Neural cell (in vitro differentiated cells): ENCODE data around the gene ZNF460. TPM values are rescaled to one million over a fixed set of nuclear protein-coding genes. Genes with fewer than 3 reads are reported as not detected.
"Not testable (repeated sequence)": the region's sequence is repeated elsewhere in the genome, so short reads cannot be mapped to it uniquely, and the experiment has no call there.

ENCODE experiments used
- H2AFZ ChIP-seq: fragments of 200-600, 300-800 bp; sonication (generic), shearing (Covaris generic); 2 replicates; pipeline ENCODE4 v1.6.0; 2014; ENCODE audit warnings: low read depth, mild to moderate bottlenecking, antibody characterized with exemption, low read length, moderate library complexity
- H3F3A ChIP-seq: fragments of 200-600 bp; shearing (Covaris generic); 2 replicates; pipeline ENCODE4 v1.6.1; 2016; ENCODE audit warnings: mild to moderate bottlenecking, moderate library complexity, mixed read lengths, antibody characterized with exemption, low read length; ENCODE audit not compliant: insufficient read depth, poor library complexity, severe bottlenecking
- H3K27ac ChIP-seq: fragments of 200-600, 300-800 bp; sonication (generic), shearing (Covaris generic); 2 replicates; pipeline ENCODE4 v1.5.1; 2014; ENCODE audit warnings: mild to moderate bottlenecking, low read length, moderate library complexity
- H3K27me3 ChIP-seq: fragments of 300-800, 200-600 bp; sonication (generic), shearing (Covaris generic); 2 replicates; pipeline ENCODE4 v1.6.0; 2014; ENCODE audit warnings: mild to moderate bottlenecking, low read depth, low read length, moderate library complexity; ENCODE audit not compliant: insufficient read depth
- H3K36me3 ChIP-seq: fragments of 300-800, 200-600 bp; sonication (generic), shearing (Covaris generic); 2 replicates; pipeline ENCODE4 v1.5.1; 2014; ENCODE audit warnings: mild to moderate bottlenecking, antibody characterized with exemption, low read length, moderate library complexity; ENCODE audit not compliant: insufficient read depth
- H3K4me2 ChIP-seq: fragments of 300-800, 200-600 bp; sonication (generic), shearing (Covaris generic); 2 replicates; pipeline ENCODE4 v1.6.0; 2014; ENCODE audit warnings: mild to moderate bottlenecking, low read length
- H3K4me3 ChIP-seq: fragments of 300-800, 200-600 bp; sonication (generic), shearing (Covaris generic); 2 replicates; pipeline ENCODE4 v1.5.1; 2014; ENCODE audit warnings: mild to moderate bottlenecking, low read length, moderate library complexity
- H3K79me2 ChIP-seq: fragments of 200-600 bp; shearing (Covaris generic); replicated peaks from 2 replicates; pipeline ENCODE4 v1.6.0; 2014; ENCODE audit warnings: mild to moderate bottlenecking, low read length, moderate library complexity; ENCODE audit not compliant: insufficient read depth
- H3K9ac ChIP-seq: fragments of 300-800, 200-600 bp; sonication (generic), shearing (Covaris generic); 2 replicates; pipeline ENCODE4 v1.6.1; 2016; ENCODE audit warnings: mild to moderate bottlenecking, low read length, mixed read lengths
- H3K9me2 ChIP-seq: fragments of 200-600 bp; shearing (Covaris generic); 2 replicates; pipeline ENCODE4 v1.6.1; 2016; ENCODE audit warnings: mild to moderate bottlenecking, low read length, mixed read lengths; ENCODE audit not compliant: insufficient read depth
- H3K9me3 ChIP-seq: fragments of 200-600, 300-800 bp; sonication (generic), shearing (Covaris generic); 2 replicates; pipeline ENCODE4 v1.6.1; 2016; ENCODE audit warnings: mild to moderate bottlenecking, mixed run types, low read length, moderate library complexity, mixed read lengths
- H4K20me1 ChIP-seq: fragments of 200-600 bp; shearing (Covaris generic); 2 replicates; pipeline ENCODE4 v1.6.1; 2016; ENCODE audit warnings: mild to moderate bottlenecking, mixed run types; ENCODE audit not compliant: insufficient read depth
- CTCF ChIP-seq: fragments of 450-650 bp; IDR thresholded peaks from 2 replicates; pipeline ENCODE4 v1.5.1; 2014; ENCODE audit warnings: antibody characterized with exemption, mild to moderate bottlenecking, moderate library complexity; ENCODE audit not compliant: poor library complexity, severe bottlenecking
- EP300 ChIP-seq: fragments of 450-650 bp; conservative IDR thresholded peaks from 2 replicates; pipeline ENCODE4 v1.6.1; 2014; ENCODE audit warnings: antibody characterized with exemption, mild to moderate bottlenecking, moderate library complexity; ENCODE audit not compliant: poor library complexity, severe bottlenecking
- EZH2 ChIP-seq: fragments of 200-600, 300-800 bp; shearing (Covaris generic), sonication (generic); IDR thresholded peaks from 2 replicates; pipeline ENCODE4 v1.6.1; 2014; ENCODE audit warnings: antibody characterized with exemption, low read length, borderline replicate concordance, mild to moderate bottlenecking; ENCODE audit not compliant: insufficient read depth, poor library complexity, severe bottlenecking
- MXI1 ChIP-seq: fragments of 450-650 bp; conservative IDR thresholded peaks from 2 replicates; pipeline ENCODE4 v1.6.1; 2014; ENCODE audit warnings: antibody characterized with exemption, mild to moderate bottlenecking; ENCODE audit not compliant: poor library complexity, severe bottlenecking
- POLR2AphosphoS5 ChIP-seq: IDR thresholded peaks from 2 replicates; pipeline ENCODE4 v1.6.1; 2012
- RAD21 ChIP-seq: fragments of 450-650 bp; conservative IDR thresholded peaks from 2 replicates; pipeline ENCODE4 v1.6.1; 2014; ENCODE audit warnings: antibody characterized with exemption, mild to moderate bottlenecking, moderate library complexity
- REST ChIP-seq: IDR thresholded peaks from 2 replicates; pipeline ENCODE4 v1.6.1; 2012; ENCODE audit warnings: borderline replicate concordance
- SMC3 ChIP-seq: fragments of 450-650 bp; conservative IDR thresholded peaks from 2 replicates; pipeline ENCODE4 v1.6.1; 2014; ENCODE audit warnings: antibody characterized with exemption, mild to moderate bottlenecking, moderate library complexity; ENCODE audit not compliant: poor library complexity
- TAF1 ChIP-seq: IDR thresholded peaks from 2 replicates; pipeline ENCODE4 v1.6.1; 2012; ENCODE audit warnings: low read depth
- polyA plus RNA-seq: library from polyadenylated mRNA; depleted of rRNA; stranded (reverse); fragments of >200 nt; gene quantifications from 2 replicates; pipeline ENCODE4 v1.2.3, GENCODE V29; 2014

The ZNF460 gene
- polyA plus RNA-seq, 1 donor from 2014 or later: 11.2 TPM

- Histone ChIP-seq H2AFZ (no peak overlapping the region), H3K4me2 (no peak overlapping the region), H3K27me3 (no peaks in the 10 kb centered on the region), H3K27ac (no peak overlapping the region), H3F3A (no peaks in the 10 kb centered on the region), H3K9me2 (no peaks in the 10 kb centered on the region), H3K9ac (no peak overlapping the region), H4K20me1 (no peaks in the 10 kb centered on the region), H3K79me2 (no peaks in the 10 kb centered on the region), H3K4me3 (no peak overlapping the region), H3K9me3 (no peaks in the 10 kb centered on the region), H3K36me3 (peaks cover 3% of the 10 kb centered on the region)
- TF ChIP-seq POLR2AphosphoS5: no peak
- TF ChIP-seq EP300: no peak
- TF ChIP-seq MXI1: no peak
- TF ChIP-seq CTCF: no peak
- TF ChIP-seq SMC3: no peak
- no peak for TF ChIP-seq EZH2
- no peak for TF ChIP-seq TAF1
- no peak for TF ChIP-seq REST
- TF ChIP-seq RAD21: no peak
These were observed 31.0 kb upstream of the ZNF460 start for GRCh38 chr19:57249329-57249728.

GRCh38 chr19:57253767-57254166, 26.5 kb upstream of the ZNF460 start:
- H3K9me2 ChIP-seq, H3K9me3 ChIP-seq, H3K27ac ChIP-seq, H4K20me1 ChIP-seq, H3K4me3 ChIP-seq, H3K27me3 ChIP-seq, H3F3A ChIP-seq, H3K36me3 ChIP-seq, H3K4me2 ChIP-seq, H2AFZ ChIP-seq, H3K79me2 ChIP-seq, H3K9ac ChIP-seq: not testable (repeated sequence)

- no peaks in the 10 kb centered on the region for H3F3A ChIP-seq
- no peaks in the 10 kb centered on the region for H3K79me2 ChIP-seq
- H3K36me3 ChIP-seq: no peaks in the 10 kb centered on the region
- no peaks in the 10 kb centered on the region for H3K9me2 ChIP-seq
- no peak for TF ChIP-seq CTCF
- no peak for TF ChIP-seq EZH2
- TF ChIP-seq POLR2AphosphoS5: no peak
- no peak for TF ChIP-seq SMC3
- TF ChIP-seq MXI1: no peak
- TF ChIP-seq RAD21: no peak
- TF ChIP-seq EP300: no peak
- no peak for TF ChIP-seq REST
- TF ChIP-seq TAF1: no peak
- no peaks in the 10 kb centered on the region for H4K20me1 ChIP-seq
- H2AFZ ChIP-seq: no peak overlapping the region
- H3K27me3 ChIP-seq: no peaks in the 10 kb centered on the region
- no peak overlapping the region for H3K4me2 ChIP-seq
- H3K4me3 ChIP-seq: no peak overlapping the region
- H3K9me3 ChIP-seq: no peaks in the 10 kb centered on the region
- no peak overlapping the region for H3K27ac ChIP-seq
- no peak overlapping the region for H3K9ac ChIP-seq
These were observed 18.2 kb upstream of the ZNF460 start for GRCh38 chr19:57262044-57262443.
